Stimulated activated CD4-positive, alpha-beta T cell treated with anti-CD3 and anti-CD28 coated beads, Interleukin-12 subunit alpha, Interleukin-12 subunit beta, amount 100 ng/mL, for 48 hours (primary cell): Measurements from ENCODE around the gene NKX2-3.

Experiments
- DNase-seq, 3 donors: peaks; one replicate each; pipeline ENCODE4 v3.0.0-alpha.2; 2020; ENCODE audit warnings: low read depth in 2 of 3, low spot score in 1 of 3

Gene NKX2-3

GRCh38 chr10:99532687-99533495 is at the start of gene NKX2-3:
NKX2-3 (plus strand) TSS chr10:99532942; CDS start chr10:99533132, 190 bp downstream.
- peak in 2 of 3 donors; percentile 45 to 49 for DNase-seq

GRCh38 chr10:99484626-99485581 is 47.8 kb upstream of the NKX2-3 start:
- DNase-seq: no peak

GRCh38 chr10:99487125-99487807 is 45.5 kb upstream of the NKX2-3 start:
- no peak for DNase-seq

DNA sequence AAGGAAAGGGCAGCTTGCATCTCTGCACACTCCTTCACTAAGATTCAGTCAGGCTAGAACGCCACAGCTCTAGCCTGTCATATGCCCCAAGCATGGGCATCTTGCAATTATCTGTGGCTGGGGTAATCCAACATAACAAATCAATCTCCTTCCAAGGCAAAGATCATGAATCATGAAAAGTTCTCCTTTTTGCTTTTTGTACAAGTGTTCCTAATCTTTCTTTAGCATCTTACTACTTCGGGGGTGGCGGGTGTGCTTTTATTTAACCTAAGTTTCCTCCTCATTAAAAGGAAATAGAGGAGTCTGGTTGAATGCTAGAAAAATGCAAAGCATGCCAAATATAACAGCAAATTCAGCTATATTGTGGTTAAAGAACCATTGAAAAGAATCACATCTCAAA is 43.5 kb upstream of the NKX2-3 start:
- DNase-seq: no peak

DNA sequence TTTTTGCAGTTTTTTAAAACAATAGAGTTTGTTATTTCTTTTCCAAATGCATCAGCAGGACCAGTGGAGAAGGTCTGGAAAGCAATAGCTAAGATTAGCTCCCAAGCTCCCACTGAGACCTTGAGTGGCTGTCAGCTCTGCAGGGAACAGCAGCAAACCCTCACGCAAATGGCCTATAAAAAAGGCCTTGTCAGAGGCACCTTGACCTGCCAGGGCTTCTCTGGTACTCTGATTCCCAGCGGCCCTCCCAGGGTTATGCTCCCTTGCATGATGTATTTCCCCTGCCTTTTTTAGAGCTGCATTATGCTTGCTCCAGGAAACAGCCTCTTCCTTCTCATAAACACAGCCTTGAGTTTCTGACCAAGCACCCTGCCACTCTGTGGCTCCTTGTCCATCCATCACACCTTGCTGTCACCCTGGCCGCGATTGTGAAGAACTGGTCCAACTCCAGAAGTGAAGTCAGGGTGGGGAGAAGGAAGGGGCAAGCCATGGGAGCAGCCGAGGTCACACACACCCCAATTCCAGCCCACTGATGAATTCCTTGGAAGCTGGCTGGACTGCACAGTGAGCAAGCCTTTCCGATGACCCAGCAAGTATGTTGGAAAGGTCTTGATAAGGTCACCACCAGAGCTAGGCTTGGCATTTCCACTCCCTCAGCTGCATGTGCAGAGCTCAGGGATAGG is 35.3 kb upstream of the NKX2-3 start:
- no peak for DNase-seq

GRCh38 chr10:99506416-99506815 is 26.3 kb upstream of the NKX2-3 start:
- no peak for DNase-seq

DNA sequence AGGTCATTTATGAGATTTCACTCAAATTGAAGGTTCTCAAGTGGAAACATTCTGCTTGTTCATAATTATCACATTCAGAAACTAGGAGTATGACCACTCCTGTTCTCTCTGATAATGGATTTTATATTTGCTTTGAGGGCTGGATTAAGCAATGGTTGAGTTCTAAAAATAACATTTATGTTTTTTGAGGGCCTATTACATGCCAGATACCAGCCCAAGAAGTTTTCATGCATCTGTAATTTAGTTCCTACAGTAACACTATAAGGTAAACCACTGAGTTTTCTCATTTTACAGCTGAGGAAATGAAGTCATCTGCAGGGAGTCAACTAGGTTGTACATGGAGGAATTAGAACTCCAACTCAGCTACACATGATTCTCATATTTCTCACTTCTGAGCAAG is 25.5 kb upstream of the NKX2-3 start:
- DNase-seq: no peak

- no peak for DNase-seq
Observed at GRCh38 chr10:99513061-99513460, 19.7 kb upstream of the NKX2-3 start.

GRCh38 chr10:99519690-99520039 is 13.1 kb upstream of the NKX2-3 start:
- no peak for DNase-seq

DNA sequence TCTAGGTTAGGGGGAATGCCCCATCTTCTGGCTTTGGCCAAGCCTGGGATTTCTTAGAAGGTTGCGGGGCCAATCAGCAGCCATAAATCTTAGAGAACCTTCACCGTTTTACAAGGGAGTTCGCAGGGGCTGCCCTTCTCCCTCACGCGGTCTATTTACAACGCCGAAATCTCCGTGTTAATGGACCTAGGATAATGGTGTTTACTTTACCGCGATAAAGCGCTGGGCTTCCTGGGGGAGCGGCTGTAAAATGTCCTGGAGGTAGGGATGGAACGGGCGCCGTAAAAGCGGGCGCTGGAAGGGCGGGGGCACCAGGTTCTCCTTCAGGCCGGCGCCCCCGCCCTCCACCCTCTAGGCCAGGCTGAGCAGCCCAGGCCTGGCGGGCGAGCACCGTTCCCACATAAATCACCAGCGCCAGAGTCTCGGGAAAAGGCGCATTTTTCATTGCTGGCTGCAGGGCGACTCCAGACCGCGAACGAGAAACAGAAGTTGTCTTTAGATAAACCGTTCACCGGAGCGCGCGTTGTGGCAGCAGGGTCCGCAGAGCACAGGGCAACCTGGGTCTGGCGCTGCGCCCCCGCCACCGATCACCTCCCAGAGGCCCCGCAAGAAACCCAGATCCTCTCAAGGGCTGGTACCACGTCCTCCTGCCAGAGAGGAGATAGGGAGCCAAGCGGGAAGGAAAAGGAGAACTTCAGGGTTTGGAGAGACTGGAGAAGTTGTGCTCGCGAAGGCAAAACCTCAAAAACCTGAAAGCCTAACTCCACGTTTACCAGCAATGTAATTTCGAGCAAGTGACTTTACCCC is 12.5 kb upstream of the NKX2-3 start:
- DNase-seq: no peak

DNA sequence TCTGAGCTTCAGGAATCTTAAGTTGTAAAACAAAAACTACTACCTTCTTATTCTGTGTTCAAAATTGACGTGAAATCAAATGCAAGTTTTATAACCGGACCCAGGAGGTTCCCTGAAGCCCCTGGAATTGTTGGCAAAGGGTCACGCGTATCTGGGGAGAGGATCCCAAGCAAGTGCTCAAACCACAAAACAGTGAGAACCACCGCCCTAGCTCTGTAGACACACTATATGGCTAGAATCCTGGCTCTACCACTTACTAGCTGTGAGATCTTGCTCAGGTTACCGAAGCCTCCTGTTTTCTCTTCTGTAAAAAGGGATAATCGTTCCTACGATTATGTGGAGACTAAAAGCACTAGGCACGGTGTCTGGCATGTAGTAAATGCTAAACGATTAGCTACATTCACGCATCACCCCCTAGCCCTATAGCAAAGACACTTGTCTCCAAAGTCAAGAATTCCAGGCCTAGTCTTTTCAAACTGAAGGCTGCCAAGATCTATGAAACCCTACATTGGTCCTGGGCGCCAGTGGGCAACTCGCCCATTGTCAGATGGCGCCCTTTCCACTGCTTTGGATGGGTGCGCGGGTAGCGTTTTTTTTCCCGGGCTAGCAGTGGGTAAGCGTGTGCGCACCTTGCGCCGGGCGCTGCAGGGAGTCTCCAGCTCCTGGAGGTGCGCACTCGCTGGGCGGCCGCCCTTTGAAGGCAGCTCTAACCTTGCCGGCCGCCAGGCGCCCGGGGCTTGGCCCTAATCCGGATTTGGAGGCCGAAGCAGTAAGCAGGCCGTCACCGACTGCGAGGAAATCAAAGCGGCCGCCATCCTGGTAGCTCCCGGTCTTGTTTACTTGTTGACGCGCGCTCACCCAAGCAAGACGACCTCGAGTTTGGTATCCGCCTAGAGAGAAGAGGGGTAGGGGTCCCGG is 11.6 kb upstream of the NKX2-3 start:
- no peak for DNase-seq

DNA sequence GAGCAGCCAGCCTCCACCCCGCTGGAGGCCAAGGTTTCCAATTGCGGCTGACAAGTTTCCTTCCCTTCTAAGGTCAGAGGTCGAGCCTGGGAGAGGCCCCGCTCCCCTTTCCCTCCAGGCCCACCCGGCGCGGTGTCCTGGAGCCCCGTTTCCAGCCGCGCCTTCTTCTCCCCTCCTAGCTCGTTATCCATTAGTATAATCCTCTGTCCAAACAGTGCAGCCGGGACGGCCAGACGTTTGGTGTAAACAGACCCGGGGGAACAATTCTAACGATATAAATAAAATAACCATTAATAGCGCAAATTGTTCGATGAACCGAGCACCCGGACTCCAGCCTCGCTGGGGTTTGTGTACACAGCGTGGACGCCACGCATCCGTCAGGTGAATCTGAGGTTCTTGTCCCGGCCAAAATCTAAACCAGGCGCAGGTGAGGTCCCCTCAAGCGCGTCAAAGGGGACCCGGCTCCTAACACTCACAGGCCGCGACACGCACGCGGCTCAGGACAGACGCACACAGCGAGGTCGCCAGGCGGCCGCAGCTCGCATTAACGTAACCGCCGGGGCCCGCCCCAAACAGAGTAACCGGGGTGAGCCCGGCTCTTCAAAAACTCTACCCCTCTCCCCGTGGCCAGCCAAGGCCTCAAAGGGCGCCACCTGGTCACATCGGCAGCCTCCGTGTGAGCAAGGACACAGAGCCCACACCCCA is 10.8 kb upstream of the NKX2-3 start:
- DNase-seq: no peak

DNA sequence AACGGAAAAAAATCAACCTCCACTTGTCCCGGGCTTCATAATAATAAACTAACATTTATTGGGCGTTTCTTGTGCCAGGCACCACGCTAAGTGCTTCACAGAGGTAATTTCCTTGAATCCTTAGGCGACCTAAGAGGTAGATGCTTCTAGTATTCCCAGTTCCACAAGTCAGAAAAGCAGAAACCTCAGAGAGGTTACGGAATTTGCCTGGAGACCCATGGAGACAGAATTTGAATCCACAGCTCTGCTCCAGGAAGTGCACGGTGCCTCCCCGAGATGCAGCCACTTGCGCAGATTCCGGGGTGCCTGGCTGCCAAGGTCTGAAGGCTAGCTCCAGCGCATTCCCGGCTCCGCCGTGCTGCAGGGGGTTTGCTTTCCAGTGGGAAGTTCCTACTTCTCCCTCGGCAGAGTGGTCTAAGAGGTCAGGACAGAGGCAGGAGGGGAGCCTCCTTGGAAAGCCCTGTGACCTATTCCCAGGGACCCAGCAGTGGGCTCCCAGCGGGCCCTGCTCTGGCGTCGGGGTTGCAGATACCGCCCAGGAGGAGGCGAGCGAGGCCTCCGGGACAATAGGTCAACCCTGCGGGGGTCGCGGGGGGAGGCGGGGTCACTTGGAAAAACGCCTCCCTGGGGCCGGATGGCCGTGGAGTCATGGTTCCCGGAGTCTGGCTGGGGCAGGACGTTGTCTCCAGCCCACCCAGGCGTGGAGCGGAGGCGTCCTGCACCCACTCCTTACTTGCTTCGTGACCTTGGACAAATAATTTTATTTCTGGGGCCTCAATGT is 10.1 kb upstream of the NKX2-3 start:
- DNase-seq: no peak

DNA sequence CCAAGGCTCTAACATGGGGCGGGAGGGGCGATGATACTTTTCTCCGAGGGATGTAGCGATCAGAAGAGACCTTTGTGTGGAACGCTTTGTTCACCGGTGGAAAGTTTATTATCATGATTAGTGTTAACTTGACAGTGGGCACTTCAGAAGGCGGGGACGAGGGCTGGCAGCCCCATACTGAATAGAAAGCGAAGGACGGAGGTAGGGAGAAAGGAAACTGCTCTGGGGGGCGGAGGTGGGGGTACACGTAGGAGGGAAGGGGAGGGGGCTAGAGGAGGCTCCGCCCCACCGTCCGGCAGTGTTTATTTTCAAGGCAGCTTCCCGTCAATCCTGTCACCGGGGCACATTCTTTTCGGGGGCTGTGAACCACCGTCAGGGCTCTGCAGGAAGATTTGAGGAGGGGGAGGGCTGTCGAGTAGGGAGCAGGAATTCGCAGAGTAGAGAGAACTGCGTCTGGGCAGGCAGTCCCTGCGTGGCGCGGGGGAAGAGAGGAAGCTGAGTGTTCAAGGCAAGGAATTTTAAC is 9.4 kb upstream of the NKX2-3 start:
- DNase-seq: no peak

- no peak for DNase-seq
Observed at GRCh38 chr10:99524050-99524666, 8.6 kb upstream of the NKX2-3 start.

DNA sequence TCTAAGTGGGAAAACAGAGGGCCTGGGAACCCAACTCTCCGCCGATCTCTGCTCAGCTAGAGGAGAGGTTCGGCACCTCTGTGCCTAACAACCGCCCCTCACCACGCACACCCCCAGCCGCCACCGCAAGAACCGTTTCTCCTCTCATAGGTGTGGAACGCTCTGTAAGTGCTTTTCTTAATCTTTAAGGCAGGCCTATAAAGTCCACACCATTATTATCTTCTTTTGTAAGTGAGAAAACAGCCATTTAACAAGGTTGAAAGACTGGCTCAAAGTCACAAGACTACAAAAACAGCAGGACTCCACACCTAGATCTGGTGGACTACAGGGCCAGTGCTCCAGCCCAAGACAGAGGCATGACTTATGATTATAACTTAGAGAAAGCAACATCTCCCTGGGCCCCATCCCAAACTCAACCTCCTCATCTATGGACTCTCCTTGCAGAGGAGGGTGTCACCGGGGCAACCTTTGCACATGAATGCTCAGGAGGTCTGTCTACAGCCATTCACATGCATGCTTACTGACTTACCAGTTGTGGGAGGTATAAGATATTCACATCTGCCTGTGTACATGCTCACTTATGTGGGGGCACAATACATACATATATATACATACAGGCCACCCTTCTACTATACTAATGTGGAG is 7.9 kb upstream of the NKX2-3 start:
- DNase-seq: no peak

- DNase-seq: no peak
Observed at GRCh38 chr10:99525897-99526296, 6.8 kb upstream of the NKX2-3 start.
